NCI-H2029 treated with DMSO at 0.1 percent for 48 hours (cell line): ENCODE results near the gene ATXN2.

Experiments
- DNase-seq: peaks from one replicate; lab custom pipeline; 2025; lab: John Stamatoyannopoulos, UW

ATXN2 gene

DNA sequence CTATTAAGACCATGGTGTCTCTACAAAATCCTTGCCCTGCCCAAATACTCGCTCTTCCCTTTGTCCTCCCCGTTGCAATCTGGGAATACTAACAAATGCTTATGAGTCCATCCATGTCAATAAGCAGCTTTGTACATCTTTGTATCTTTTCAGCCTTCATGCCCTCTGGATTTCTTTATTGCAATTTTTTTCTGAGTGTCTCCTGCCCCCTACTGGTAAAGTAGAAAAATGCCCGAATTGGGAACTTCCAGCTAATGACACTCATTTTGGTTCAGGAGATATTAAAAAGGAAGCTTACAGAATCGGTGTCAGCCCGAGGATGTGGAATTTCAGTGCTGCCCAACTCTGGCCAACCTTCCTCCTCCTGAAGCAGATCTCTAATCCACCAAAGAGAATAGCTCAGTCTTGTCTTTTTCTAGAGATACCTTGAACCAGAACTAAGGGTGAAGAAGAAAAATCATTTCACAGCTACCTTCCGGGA lies 147.4 kb downstream of the ATXN2 start:
- DNase-seq = peak; percentile 72

DNA sequence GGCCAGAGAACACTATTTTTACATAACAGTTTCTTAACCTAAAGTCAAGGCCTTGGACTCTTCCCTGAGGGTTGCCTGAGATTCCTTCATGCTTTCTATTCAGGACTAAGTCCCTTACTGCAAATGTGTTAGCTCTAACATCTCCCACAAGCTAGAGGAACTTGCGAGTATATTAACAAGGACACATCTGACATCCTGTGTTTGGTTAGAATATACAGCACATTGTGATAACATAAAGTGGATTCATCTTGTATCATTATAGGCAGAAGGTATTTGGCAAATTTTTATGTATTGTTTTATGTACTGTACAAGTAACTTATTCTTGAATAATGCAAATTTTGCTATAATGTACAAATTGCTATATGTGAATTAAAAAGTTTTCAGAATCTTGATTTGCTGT lies 147.9 kb downstream of the ATXN2 start:
- no peak for DNase-seq

DNA sequence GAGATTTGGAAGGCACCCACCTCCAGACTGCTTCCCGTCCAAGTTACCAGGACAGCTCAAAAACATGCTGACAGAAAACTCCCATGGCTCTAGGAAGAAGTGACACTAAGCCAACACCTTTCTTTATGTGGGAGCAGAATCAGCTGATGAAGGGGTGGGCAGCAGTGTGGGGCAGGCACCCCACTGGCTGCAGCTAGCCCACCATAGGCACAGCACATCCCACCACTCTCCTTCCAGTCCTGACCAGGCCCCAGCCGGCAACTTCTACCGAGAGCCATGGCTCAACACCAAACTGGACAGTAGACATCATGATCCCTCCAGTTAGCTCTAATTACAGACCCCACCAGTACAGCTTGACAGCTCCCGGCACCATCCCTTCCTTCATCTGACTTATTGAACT lies 148.4 kb downstream of the ATXN2 start:
- DNase-seq = no peak

DNA sequence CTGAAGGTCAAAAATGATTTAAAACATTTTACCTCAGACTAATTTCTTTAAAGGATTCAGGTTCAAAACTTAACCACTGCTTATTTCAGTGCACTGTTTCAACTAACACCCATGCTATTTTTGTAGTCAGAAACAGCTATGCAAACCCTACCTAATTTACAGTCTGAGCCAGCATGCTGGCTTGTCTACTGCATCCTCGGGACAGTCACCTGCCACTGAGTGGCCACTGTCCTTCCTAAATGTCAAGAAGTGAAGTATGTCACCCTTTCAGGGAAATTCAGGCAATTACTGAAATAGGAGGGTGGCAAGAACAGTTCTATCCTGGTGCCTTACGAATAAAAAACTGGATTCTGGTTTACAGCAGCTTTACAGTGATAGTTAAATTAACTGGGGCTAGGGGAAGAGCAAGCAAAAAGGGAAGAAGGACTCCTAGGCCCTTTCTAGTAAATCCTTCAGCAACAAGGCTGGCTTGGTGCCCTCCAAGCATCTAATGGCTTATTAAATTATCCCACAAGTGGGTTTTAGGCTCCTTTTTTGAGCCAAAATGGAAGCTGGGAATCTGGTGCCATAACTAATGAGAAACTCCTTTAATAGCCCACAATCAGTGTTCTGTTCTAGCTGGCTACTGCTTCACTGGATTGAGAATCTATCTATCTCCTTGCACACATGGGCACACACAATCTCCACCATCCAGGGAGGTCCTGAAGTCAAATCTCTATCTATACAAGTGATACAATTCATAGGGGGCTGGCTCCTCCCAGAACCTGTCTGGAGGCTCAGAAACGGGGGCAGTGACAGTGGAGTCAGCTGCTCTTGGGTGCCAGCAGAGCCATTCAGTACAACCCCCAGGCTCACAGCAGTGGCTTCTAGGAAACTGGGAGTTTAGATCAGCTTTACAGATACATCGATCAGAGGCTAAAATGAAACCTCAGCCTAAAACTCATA lies 150.0 kb downstream of the ATXN2 start:
- DNase-seq = no peak

DNA sequence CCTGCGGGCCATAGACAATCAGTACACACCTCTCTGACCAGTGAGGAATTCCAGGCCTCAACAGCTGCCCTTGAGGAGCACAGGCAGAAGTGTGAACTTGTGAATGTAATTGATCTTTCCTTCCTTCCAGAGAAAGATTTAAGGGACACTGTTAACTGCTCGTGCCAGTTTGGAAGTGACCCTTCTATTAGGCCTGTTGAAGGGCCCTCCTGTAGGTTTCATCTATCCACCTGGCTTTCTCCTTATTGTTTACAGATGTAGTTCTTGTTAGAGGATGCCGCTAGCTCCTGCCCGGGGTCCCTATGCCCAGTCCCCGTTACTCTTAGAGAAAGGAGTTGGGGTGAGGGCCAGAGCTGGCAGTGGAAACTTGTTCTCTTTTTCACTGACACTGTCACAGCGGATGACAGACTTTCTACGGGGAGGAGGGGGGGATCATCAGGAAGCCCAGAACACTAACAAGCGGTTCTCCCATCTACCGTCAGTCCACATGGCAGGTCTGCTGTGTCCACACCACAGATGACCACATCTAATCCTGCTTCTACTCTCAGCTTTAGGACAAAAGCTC lies 150.8 kb downstream of the ATXN2 start:
- no peak for DNase-seq

DNA sequence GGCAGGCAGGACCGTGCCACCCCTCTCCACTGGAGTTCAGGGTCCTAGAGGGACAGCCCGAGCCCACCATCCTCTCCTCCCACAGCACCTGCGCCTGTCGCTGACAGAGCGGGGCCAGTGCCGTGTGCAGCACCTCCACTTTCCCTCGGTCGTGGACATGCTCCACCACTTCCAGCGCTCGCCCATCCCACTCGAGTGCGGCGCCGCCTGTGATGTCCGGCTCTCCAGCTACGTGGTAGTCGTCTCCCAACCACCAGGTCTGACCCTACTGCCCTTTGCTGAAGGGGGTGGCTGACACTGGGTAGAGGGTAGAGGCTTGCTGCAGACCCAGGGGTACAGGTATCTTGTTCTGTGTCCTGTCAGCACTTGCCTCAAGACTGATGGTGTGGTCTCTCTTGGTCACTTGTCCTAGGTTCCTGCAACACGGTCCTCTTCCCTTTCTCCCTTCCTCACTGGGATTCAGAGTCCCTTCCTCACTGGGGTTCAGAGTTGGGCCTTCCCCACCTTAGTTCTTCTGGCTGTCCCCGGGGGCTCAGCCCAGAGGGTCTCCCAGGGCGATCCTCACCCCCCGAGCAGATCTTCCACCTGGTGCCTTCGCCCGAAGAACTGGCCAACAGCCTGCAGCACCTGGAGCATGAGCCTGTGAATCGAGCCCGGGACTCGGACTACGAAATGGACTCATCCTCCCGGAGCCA lies 151.4 kb downstream of the ATXN2 start:
- DNase-seq = no peak

DNA sequence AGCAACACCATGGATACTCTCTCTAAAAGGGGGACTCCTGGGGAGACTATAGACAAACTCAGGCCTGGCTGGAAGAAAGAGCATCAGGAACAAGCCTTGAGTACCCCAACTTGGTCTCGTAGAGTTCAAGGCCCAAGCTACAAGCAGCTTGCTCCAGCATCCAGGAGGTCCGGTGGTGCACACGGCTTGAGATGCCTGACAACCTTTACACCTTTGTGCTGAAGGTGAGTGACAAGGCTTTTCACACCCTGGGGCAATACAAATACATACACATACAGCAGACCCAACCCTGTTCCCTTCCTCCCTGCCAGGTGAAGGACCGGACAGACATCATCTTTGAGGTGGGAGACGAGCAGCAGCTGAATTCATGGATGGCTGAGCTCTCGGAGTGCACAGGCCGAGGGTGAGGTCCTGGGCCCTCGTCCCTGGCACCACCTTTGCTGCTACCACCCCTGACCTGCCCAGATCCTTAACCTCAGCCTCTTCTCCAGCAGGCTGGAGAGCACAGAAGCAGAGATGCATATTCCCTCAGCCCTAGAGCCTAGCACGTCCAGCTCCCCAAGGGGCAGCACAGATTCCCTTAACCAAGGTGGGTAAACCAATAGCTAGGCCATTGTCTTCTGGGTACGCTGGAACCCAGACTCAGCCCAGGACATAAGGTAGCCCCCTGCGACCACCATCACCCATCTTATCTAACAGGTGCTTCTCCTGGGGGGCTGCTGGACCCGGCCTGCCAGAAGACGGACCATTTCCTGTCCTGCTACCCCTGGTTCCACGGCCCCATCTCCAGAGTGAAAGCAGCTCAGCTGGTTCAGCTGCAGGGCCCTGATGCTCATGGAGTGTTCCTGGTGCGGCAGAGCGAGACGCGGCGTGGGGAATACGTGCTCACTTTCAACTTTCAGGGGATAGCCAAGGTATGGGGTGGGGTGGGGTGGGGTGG lies 152.2 kb downstream of the ATXN2 start:
- no peak for DNase-seq

DNA sequence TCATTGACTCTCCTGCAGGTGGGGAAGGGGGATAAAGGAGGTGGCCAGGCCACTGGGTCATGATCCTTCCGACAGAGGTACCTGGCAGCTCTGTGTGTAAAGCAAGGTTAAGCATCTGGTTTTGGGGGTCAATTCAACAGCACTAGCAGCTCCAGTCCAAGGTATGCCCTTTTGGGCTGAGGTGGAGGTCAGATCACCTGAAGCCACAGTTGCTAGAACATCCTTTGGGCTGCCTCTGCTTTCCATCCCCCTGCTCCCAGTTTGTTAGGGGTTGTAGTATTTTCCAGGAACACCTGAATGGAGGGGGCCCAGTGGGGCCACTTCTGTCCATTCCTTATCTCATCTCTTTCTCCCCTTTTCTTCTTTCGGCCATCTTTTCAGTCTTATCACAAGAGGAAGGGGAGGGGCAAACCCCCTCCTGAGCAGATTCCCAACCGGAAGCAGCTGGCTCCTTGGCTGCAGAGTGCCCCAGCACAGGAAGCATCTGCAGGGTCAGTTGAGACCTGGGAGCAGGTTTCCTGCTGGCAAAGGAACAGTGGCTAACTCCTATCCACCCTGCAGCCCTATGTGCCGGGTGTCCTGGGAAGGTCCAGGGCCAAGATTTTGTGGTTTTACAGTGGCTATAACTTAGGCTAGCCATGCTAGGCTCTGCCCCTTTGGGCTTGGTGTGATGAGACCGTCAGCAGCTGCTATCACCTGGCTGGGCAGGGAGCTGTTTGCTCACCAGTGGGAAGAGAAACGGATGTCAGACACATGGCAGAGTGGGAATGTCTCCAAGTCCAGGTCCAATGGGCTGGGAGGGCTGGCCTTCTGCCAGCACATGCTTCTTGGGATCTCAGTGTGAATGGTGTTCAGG lies 153.2 kb downstream of the ATXN2 start:
- DNase-seq = peak; percentile 74

DNA sequence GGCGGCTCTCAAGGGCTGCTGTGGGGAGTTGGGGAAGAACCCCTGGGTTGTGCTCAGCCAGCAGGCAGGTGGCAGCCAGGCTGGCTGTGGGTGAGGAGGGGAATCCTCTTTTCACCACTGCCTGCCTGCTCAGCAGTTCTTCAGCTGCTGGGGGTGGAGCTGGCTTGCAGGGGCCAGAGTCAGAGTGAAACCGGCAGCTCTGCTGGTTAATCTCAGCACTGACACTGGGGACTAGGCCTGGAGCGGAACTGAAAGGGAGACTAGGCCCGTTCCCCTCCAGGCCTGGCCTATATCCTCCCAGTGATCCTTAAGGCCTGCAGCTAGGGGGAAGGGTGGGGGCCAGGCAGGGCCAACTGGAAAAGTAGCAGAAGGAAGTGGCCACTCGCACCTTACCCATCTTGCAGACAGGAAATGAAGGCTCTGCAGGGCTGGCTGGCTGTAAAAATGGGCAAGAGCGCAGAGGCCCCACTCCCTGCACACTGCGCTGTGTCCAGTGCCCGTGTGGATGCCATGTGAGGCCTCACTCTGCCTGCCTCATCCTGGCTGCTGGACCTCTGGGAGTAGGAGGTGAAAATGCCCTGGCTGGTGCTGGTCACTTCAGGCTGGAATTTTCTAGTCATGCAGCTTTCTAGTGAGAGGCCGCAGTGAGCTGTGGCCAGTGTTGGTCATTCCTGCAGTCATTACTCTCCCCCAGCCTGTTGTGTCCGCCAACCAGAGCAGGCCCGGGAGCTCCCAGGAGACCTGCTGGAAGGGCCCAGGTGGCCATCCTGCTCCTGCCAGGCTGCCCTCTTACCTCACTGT lies 154.0 kb downstream of the ATXN2 start:
- DNase-seq = no peak

DNA sequence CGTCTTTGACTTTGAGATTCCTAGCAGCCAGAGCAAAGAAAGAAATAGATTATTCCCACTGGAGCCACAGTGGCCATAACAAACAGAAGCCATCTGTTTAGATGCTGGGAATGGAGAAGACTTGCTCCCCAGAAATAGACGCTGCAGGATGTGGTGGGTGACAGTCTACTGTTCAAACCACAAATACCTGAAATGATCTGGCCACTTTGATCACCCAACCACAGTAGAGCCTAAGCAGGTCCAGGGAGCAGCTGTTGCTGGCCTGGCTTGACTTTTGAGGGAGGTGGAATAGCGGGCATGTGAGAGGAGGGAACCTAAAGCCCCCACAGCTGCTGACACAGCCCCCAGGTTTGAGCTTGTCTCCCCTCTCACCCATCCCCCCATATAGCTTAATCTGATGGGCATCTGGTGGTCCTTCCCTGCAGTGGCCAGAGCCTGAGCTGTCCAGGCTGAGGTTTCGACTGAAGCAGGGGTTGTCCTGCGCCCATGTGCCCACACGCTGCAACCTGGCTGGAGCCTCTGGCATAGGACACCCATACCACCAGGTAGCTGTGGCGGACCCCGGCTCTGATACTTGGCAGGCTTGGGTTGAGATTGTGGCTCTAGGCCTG lies 154.7 kb downstream of the ATXN2 start:
- no peak for DNase-seq

DNA sequence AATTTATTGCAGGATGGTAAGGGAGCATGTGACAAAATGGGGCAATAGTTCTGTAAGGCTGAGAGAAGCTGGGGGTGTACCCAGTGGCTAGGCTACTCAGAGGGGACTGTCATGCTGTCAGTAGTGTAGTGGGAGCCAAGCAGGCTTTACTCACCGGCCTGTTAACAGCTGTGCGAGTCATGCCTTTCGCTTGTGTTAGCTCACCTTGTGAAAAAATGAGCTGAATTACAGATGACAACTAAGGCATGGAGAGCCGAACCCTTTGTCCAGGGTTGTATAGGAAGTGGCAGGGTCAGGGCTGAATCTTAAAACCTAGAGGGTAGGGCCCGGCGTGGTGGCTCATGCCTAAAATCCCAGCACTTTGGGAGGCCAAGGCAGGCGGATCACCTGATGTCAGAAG lies 155.5 kb downstream of the ATXN2 start:
- no peak for DNase-seq

DNA sequence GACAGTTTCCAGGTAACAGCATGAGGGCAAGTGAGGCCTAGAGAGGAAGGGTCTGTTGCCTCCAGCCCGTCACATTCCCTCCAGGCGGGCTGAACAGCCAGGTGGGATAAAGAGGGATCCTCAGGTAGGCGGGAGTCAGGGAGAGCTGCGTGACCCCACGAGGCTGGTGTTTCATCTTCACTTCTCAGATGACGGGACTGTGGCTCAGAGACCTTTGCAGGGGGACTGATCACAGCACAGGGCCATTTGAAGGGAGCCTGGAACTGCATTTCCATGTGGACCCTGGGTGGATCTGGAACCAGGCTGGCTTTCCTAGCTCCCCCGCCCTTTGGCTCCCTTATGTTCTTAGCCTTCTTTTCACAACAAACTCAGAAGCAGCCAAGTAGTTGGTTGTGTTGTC lies 156.0 kb downstream of the ATXN2 start:
- DNase-seq = no peak

DNA sequence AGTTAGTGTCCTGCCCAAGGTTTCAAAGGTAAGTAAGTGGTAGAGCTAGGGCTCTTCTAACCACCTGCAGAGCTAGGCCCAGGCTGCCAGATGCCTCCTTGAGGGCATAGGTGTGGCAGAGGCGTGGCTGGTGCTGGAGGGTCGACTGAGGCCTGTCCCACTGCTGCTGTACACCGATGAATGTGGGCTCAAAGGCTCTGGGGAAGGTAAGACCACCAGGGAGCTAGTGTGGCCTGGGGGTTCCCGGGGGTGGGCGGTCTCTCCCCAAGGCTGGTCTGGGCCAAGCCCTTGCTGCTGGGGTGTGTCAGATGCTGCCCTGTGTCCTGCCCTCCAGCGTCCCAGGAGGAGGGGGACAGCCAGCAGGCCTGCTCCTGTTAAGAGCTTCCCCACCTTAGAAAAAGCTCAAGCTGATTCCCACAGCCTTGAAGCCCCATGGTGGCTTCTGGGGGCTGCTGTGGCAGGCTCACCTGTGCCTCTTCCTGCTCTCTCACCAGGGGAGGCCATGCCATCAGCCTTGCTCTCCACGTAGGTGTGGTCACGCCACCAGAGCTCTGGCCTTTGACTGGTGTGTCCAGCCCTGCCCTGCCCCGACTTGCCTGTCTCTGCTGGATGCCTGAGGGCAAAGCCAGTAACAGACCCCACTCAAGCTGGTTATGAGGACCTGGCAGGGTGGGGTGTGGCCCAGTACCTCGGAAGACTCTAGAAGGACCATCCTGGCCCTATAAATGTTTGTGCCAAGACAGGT lies 156.6 kb downstream of the ATXN2 start:
- DNase-seq = no peak

DNA sequence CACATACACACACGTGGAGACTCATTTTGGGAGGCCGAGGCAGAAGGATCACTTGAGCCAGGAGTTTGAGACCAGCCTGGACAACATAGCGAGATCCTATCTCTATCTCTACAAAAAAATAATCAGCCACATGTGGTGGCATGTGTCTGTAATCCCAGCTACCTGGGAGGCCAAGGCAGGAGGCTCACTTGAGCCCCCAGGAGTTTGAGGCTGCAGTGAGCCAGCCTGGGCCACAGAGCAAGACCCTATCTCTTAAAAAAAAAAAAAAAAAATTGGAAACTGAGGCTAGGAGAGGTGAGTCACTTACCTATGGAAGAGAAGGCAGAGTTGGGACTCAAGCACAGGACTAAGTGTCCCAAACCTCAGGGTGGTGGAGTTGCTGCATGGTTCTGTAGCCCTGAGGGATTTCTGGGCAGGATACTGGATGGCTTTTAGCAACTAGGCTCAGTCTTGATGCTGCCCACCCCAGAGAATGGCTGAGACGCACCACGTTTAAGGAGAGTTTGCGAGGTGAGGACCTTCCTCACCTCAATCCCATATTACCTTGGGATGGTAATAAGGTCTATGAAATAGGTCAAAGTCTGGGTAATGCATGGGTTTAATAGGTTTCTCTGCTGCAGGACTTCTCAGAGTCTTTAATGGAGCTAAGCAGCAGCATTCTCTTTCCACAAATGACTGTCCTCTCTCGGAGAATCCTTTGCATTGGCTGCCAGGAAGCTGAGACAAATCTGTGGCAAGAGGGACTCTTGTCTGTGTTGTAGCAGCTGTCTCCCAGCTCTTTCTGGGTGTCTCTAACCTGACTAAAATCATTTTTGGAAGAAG lies 157.8 kb downstream of the ATXN2 start:
- DNase-seq = no peak

DNA sequence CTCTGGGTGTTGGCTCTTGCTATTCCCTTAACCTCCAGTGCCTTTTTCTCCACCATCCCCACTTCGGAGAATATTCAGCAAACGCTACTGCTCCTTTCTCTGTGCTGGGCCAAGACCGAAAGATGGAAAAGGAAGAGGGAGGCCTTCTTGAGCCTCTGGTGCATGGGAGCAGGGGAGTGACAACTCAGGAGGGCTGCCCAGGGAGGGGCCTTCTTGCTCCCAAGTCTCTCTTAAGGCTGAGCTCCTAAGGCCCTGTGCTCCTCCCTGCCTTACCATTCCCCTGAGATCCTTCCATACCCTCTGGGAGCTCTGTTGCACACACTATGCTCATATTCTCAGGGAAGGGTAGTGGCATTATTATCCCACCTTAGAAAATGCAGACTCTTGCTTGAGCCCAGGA lies 158.5 kb downstream of the ATXN2 start:
- DNase-seq = no peak

DNA sequence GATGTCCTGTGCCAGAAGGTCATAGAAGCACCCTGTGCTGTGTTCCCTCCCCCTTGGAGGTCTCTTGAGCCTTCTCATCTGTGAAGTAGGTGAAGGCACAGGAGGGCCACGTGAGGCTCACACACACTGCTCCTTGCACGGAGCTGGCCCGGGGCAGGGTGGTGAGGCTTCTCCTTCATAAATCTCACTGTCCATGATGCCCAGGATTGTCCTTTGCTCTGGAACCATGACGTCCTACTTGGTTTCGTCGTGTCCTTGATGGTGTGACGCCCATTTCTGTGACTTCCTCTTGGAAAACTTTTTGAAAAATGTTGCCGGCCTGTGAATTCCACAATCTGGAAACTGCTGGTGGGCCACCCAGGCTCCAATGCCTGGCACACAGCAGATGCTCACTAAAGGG lies 159.0 kb downstream of the ATXN2 start:
- no peak for DNase-seq

DNA sequence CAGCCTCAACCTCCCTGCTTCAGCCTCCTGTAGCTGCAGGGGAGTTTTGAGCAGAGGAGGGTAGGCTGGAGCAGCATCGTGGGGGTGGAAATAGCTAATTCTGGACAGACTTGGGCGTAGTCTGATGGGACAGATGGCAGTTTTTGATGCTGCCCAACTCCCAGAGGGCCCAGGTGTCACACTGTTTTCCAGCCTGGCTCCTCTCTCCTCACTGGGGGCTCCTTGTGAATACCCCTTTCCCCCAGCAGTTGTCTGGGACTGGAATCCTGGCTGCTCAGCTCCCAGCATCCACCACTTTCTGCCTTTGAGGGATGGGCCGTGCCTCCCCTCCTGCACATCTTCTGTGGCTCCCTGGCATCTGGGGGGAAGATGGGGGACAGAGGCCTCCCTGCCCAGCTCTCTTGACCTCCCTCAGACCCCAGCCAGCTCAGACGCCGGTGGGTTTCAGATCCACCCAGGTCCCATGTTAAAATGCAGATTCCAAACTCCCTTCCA lies 159.4 kb downstream of the ATXN2 start:
- no peak for DNase-seq

DNA sequence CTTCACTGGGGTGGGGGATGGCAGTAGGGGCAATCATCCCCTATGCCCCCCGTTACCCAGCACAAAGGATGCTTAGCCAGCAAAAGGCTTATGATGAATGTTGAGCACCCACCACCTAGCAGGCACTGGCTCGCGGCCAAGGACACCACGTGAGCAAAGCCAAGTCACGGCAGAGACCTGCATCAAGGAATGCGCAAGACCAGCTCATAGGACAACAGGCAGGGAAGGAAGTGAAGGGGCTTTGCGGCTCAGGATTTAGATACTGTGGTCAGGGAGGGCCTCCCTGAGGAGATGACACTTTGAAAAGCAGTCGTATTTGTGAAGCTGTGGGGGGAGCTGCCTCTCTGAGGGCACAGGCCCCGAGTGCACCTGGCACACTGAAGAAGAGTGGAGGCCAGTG lies 160.6 kb downstream of the ATXN2 start:
- DNase-seq = no peak
